PFSK-1 (cell line): ENCODE data around the gene UBA52.

ENCODE experiments used
- FOXP2 ChIP-seq: optimal IDR thresholded peaks from 2 replicates; pipeline ENCODE3; 2011; ENCODE audit warnings: borderline replicate concordance, control low read depth, inconsistent platforms; ENCODE audit not compliant: insufficient read depth; ENCODE audit errors: extremely low read length, extremely low read depth
- POLR2AphosphoS5 ChIP-seq: IDR thresholded peaks from 2 replicates; pipeline ENCODE4 v1.6.1; 2012; ENCODE audit warnings: low read depth, mild to moderate bottlenecking, control low read depth, low read length, moderate library complexity
- REST ChIP-seq, 2 experiments: IDR thresholded peaks; 2 replicates each; pipeline versions ENCODE4 v1.6.1 to v1.8.0; 2011 to 2012; ENCODE audit warnings: low read depth in 2 of 2, low read length in 2 of 2, control low read depth in 1 of 2, inconsistent platforms in 1 of 2, mild to moderate bottlenecking in 1 of 2, moderate library complexity in 1 of 2; ENCODE audit not compliant: insufficient read depth in 1 of 2
- SIN3A ChIP-seq: IDR thresholded peaks from 2 replicates; pipeline ENCODE4 v1.6.1; 2012; ENCODE audit warnings: mild to moderate bottlenecking, low read length, moderate library complexity, borderline replicate concordance; ENCODE audit not compliant: insufficient read depth
- TAF1 ChIP-seq: IDR thresholded peaks from 2 replicates; pipeline ENCODE4 v1.6.1; 2012; ENCODE audit warnings: low read length, control low read depth, borderline replicate concordance; ENCODE audit not compliant: insufficient read depth

The UBA52 gene

GRCh38 chr19:18604820-18605159 lies 33.1 kb downstream of the UBA52 start:
- no peak for TF ChIP-seq REST (IDR thresholded peaks at IDR 0.05; ENCODE audit: insufficient read depth in 1 of 2, low read depth in 2 of 2, low read length in 2 of 2)
- TF ChIP-seq POLR2AphosphoS5, result no peak
- no peak for TF ChIP-seq SIN3A

GRCh38 chr19:18605196-18605545 lies 33.5 kb downstream of the UBA52 start:
- no peak for TF ChIP-seq SIN3A
- TF ChIP-seq POLR2AphosphoS5, result no peak
- no peak for TF ChIP-seq REST (IDR thresholded peaks at IDR 0.05; ENCODE audit: insufficient read depth in 1 of 2, low read depth in 2 of 2, low read length in 2 of 2)
- TF ChIP-seq FOXP2, result no peak

- TF ChIP-seq REST (IDR thresholded peaks at IDR 0.05; ENCODE audit: insufficient read depth in 1 of 2, low read depth in 2 of 2, low read length in 2 of 2) (no peak), SIN3A (no peak), FOXP2 (no peak), TAF1 (no peak), POLR2AphosphoS5 (no peak)
Measured at GRCh38 chr19:18605546-18606280, 34.1 kb downstream of the UBA52 start.

GRCh38 chr19:18606281-18607225 lies 34.9 kb downstream of the UBA52 start, which contains the start of gene CRLF1:
Gene CRLF1 (minus strand): TSS chr19:18606799. CDS start chr19:18606656, 143 bp downstream.
- TF ChIP-seq REST (IDR thresholded peaks at IDR 0.05; ENCODE audit: insufficient read depth in 1 of 2, low read depth in 2 of 2, low read length in 2 of 2) (no peak), SIN3A (no peak), POLR2AphosphoS5 (no peak), TAF1 (no peak), FOXP2 (no peak)
